Activated gamma-delta T cell (primary cell): ENCODE data around the gene PXYLP1.
"Not testable (repeated sequence)": the region's sequence is repeated elsewhere in the genome, so short reads cannot be mapped to it uniquely, and the experiment has no call there.

Source experiments
- DNase-seq: peaks from one replicate; lab custom pipeline; 2025; lab: John Stamatoyannopoulos, UW

PXYLP1 gene

DNA sequence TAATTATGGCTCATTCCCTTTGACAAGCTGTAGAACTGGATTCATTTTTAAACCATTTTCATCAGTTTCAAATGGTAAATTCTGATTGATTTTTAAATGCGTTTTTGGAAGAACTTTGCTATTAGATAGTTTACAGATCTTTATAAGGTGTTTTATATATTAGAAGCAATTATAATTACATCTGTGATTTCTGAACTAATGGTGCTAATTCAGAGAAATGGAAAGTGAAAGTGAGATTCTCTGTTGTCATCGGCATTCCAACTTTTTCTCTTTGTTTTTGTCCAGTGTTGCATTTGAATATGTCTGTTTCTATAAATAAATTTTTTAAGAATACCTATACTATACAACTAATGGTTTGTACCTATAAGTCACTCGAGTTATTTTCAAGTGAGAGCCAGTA, 62.7 kb downstream of the PXYLP1 start:
- DNase-seq: no peak

DNA sequence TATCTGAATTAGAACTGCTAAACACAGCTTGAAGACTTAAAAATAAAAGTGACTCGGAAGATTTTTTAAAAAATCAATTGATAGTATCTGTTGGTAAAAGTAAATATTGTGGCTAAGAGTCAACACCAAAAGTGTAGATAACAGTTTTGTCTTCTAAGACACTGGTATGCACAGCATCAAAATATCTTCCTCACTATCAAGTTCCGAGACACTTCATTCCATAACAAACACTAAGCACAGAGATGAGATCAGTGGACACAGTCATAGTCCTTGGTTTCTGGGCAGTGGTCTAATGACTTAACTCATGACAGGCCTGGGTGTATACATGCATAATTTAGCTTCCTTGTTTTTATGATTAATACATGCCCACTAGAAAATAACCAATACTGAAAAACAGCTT, 63.2 kb downstream of the PXYLP1 start:
- no peak for DNase-seq

DNA sequence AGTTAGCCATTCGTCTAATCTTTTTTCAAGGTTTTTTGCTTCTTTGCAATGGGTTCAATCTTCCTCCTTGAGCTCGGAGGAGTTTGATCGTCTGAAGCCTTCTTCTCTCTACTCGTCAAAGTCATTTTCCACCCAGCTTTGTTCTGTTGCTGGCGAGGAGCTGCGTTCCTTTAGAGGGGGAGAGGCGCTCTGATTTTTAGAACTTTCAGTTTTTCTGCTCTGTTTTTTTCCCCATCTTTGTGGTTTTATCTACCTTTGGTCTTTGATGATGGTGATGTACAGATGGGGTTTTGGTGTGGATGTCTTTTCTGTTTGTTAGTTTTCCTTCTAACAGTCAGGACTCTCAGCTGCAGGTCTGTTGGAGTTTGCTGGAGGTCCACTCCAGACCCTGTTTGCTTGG, 68.8 kb downstream of the PXYLP1 start:
- DNase-seq: not testable (repeated sequence)

GRCh38 chr3:141302364-141303141, 70.9 kb downstream of the PXYLP1 start:
- no peak for DNase-seq

DNA sequence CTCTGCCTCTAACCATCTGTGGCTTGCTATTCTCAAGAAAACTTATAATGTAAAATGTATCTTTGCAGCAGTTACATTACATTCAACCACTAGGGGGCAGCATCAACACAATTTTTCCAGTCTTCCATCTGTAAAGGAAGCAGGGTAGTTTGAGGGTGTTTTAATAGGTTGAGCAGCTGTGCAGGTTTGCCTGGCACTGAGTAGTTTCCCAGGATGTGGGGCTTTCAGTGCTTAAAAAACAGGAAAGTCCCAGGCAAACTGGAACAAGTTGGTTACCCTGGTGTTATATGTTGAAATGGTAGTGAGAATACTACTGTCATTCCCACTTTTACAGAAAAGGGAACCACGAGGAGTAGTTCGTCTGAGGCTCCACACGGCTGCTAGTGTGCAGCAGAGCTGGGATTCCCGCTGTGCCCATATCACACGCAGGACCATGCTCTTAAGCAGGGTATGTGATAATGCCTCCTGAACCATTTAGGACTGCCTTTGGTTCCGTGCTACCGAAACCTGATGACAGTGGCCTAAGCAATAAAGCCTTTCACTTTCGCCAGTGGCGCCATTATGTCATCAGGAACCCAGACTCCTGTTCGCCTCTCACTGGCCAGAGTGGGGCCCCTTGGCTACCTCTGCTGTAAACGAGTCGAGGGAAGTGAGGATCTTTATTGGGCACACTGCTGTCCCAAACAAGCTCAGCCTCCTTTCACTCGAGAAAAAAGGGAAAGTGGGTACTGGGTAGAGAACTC, 72.0 kb downstream of the PXYLP1 start:
- DNase-seq: no peak

DNA sequence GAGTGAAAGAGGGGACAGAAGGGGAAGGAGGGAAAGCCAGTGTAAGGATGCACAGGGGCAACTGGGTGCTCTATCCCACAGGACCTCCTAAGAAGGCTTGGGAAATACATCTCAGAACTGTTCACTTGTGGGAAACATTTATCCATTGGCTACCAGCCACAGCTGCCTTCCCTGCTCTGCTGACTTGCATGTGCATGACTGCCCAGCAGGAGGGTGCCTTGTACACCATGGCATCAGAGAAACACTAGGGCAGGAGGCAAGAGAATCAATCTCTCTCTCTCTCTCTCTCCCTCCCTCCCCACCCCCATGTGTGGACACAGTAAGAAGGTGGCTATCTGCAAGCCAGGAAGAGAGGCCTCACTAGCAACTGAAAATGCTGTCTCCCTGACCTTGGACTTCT, 73.8 kb downstream of the PXYLP1 start:
- no peak for DNase-seq

DNA sequence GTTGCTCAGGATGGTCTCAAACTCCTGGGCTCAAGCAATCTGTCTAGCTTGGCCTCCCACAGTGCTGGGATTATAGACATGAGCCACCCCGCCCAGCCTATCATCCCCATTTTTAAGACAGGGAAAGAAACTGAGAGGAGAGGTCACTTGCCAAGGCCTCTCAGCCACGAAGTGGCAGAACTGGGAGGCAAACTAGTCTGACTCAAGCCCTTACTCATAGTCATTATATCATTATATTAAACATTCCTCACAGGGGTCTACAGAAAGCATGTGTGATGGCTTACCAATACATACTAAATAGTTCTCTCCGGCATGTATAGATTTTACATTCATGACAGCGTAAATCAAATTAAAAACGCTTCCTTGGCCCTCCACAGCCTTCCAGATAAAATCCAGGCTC, 74.7 kb downstream of the PXYLP1 start:
- DNase-seq: no peak

DNA sequence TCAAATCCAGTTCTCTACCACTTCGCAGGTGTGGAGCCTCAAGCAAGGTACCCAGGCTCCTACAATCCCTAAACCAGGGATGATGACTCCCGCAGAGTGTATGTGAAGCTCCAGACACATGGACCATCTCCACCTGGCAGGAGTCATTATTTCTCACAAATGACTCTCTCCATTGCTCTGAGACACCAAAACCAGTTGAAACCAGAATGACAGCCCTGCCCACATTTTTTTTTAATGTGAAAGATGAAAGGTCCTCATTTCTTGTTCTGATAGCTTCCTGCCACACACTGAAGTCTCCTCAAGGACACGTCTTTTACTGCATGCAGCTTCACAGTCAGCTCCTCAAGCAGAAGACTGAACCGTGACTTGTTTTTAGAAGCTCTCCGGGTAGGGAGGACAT, 75.3 kb downstream of the PXYLP1 start:
- DNase-seq: no peak

DNA sequence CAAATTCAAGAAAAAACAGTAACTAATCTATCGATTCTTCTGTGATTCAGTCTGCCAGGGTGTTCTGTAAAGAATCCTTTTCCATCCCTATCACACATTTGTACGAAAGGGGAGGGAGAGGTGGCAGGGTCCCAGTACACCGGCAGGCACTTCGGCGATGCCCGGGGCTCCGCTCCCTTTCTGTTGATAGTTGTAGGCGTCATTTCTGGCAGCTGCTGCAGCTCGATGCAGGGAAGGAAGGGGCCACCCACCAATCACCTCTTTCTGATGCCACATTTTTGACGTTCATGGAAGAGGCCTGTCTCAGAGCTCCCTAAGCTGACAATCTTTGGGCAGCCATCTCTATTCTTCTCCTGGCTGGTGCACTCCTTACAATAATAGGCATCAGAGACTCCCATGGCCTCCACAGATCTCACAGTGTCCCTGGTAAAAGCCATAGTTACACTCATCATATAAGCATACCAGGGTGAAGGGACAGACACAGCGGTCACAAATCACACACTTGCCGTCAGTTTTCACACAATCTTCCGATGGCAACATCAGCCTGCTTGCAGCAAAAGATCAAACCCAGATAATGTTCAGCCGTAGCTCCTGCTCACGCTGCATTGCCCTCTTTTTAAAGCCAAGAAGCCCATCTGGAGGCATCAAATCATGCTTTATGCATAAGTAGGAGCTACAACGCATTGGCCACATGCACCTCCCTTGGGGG, 75.9 kb downstream of the PXYLP1 start:
- no peak for DNase-seq

DNA sequence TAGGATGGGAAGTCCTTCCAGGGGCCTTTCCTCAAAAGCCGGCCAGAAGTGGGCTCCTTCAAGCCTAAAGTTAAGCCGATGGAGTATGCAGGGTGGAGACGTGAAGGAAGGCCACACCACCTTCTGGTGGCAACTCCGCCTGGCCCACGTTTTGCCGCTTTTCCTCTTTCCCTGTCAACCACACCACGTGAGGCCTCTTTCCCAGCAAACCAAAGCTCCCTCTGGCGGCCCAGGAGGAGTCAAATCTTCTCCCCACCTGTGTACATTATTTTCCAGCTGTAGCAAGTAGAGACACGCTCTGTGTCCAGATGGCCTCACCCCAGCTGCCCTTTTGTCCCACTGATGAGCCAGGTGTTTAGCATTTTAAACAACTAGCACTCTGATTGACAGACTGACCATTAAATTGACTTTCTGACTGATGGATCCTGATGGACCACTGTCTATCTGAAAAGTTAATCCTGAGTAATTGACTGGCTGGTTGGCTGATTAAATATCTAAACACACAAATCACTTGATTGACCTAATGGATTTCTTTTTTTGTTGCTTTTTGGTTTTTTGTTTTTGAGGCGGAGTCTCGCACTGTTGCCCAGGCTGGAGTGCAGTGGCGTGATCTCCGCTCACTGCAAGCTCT, 77.1 kb downstream of the PXYLP1 start:
- no peak for DNase-seq

- no peak for DNase-seq
Measured at GRCh38 chr3:141311170-141311495, 79.5 kb downstream of the PXYLP1 start.

DNA sequence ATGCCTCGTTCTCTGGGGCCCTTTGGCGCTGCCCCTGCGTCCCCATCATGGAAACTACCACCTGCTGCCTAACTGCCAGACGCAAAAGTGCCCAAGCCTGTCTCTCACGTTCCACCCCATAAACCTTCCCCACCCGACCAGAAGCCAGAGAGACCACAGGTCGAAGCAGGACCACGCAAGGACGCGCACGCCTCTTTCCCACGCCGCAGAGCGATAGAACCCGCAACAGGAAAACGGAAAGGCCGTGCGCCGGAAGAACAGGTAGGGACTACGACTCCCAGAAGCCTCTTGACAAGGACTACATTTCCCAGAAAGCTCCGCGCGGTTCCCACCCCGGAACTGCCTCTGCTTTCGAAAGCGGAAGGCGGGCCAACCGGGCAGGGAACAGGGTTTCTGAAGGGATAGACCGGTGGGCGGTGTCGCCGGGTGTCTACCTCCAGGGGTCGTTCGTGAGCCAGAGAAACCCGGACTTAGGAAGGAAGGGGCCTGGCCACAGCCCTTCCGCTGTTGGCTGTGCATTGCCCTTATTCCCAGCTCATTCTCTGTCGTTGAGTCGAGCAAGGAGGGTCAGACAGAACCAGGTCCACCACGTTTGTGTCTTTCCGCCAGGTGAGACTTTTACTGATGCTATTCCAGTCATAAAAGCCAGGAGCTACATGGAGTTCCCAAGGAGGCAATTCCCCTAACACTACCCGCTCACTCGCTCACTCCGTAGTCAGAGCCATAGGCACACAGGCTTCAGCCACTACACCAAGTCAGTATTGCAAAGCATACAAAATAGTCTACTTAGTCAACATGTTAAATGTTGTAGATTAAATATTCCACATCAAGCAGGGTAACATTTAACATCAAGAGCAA, 80.1 kb downstream of the PXYLP1 start:
- DNase-seq: peak; percentile 72

- no peak for DNase-seq
Measured at GRCh38 chr3:141312354-141313092, 80.9 kb downstream of the PXYLP1 start.

DNA sequence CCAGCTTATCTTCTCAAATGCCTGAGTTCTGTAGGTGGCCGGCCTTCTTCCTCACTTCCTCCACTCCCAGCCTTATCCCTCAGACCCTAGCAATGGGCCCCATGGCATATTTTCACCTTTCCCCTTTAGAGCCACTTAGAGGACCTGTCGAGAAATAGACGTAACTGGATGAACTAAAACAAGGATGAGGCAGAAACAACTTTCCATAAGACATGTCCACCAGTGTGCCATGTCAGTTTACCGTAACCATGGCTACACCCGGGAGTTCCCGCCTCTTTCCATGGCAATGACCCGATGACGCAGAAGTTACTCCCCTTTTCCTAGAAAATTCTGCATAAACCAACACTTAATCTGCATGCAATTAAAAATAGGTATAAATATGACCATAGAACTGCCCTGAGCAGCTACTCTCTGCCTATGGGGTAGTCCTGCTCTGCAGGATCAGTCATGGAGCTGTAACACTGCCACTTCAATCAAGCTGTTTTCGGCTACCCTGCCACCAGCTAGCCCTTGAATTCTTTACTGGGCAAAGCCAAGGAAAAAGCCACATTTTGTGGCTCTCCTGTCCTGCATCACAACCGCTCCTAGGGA, 81.6 kb downstream of the PXYLP1 start:
- no peak for DNase-seq

- DNase-seq: not testable (repeated sequence)
Measured at GRCh38 chr3:141314415-141314814, 82.8 kb downstream of the PXYLP1 start.

GRCh38 chr3:141316851-141317250, 85.2 kb downstream of the PXYLP1 start:
- DNase-seq: no peak

DNA sequence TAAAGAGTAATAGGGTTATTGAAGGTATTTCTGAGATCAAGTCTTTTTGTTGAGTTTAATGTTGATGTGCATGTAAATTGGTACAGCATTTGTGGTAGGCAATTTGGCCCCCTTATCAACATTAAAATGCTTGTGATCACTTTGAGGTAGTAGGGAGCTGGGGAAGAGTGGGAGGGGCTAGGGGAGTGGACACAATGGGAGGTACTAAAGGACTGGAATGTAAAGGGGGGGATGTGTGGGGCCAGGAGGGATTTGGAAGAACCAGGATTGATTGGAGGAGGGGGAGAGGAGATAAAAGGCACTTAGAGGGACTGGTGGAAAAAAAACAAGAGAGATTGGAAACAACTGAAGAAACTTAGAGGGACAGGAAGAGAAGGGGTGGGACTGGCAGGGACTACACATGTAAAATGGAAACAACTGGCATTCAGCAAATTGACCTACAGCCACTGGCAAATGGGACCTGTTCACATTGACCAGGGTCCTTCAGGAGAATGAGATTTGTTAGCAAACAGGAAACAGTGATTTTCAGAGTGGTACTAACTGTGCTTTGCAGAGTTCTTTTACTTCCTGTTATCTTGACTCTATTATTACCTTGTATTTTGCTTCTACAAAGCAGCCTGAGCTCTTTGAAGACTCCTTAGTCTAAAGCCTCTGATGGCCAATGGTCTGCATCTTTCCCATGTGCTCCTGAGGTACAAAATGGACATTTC, 88.9 kb downstream of the PXYLP1 start:
- DNase-seq: no peak

- no peak for DNase-seq
Measured at GRCh38 chr3:141321109-141321497, 89.5 kb downstream of the PXYLP1 start.

GRCh38 chr3:141323936-141324704, 92.5 kb downstream of the PXYLP1 start:
- no peak for DNase-seq
